ENCODE results near the gene FOLH1.
A peak's percentile ranks its signal among the peaks of the same experiment; 100 is the strongest.
"Not testable (repeated sequence)": the region's sequence is repeated elsewhere in the genome, so short reads cannot be mapped to it uniquely, and the experiment has no call there.

The FOLH1 gene

GRCh38 chr11:49208006-49208721, at the start of gene FOLH1:
FOLH1 (minus strand) TSS chr11:49208602; CDS start chr11:49208409, 193 bp downstream.
- DNase-seq = no peak

- DNase-seq = not testable (repeated sequence)
These were observed 46.7 kb upstream of the FOLH1 start for GRCh38 chr11:49255148-49255547.

- DNase-seq = not testable (repeated sequence)
These were observed 42.8 kb upstream of the FOLH1 start for GRCh38 chr11:49251212-49251611.

GRCh38 chr11:49250398-49251115, 42.2 kb upstream of the FOLH1 start:
- DNase-seq = not testable (repeated sequence)

GRCh38 chr11:49249363-49249762, 41.0 kb upstream of the FOLH1 start:
- not testable (repeated sequence) for DNase-seq

GRCh38 chr11:49233685-49234084, 25.3 kb upstream of the FOLH1 start:
- not testable (repeated sequence) for DNase-seq

- DNase-seq = not testable (repeated sequence)
These were observed 24.6 kb upstream of the FOLH1 start for GRCh38 chr11:49233019-49233418.

- not testable (repeated sequence) for DNase-seq
These were observed 23.3 kb upstream of the FOLH1 start for GRCh38 chr11:49231725-49232124.

GRCh38 chr11:49230534-49230933, 22.1 kb upstream of the FOLH1 start:
- DNase-seq = not testable (repeated sequence)

- not testable (repeated sequence) for DNase-seq
These were observed 21.6 kb upstream of the FOLH1 start for GRCh38 chr11:49230001-49230400.

GRCh38 chr11:49229136-49229535, 20.7 kb upstream of the FOLH1 start:
- not testable (repeated sequence) for DNase-seq

- DNase-seq = not testable (repeated sequence)
These were observed 16.9 kb upstream of the FOLH1 start for GRCh38 chr11:49225255-49225785.

GRCh38 chr11:49221112-49221511, 12.7 kb upstream of the FOLH1 start:
- DNase-seq = no peak

- no peak for DNase-seq
These were observed 4.7 kb upstream of the FOLH1 start for GRCh38 chr11:49213026-49213560.

GRCh38 chr11:49206999-49207398, 1.4 kb downstream of the FOLH1 start:
- DNase-seq = not testable (repeated sequence)

- DNase-seq = no peak
These were observed 6.0 kb downstream of the FOLH1 start for GRCh38 chr11:49202287-49202976.

GRCh38 chr11:49196775-49197174, 11.6 kb downstream of the FOLH1 start:
- DNase-seq = not testable (repeated sequence)

- not testable (repeated sequence) for DNase-seq
These were observed 12.4 kb downstream of the FOLH1 start for GRCh38 chr11:49196002-49196401.

GRCh38 chr11:49190287-49190686, 18.1 kb downstream of the FOLH1 start:
- not testable (repeated sequence) for DNase-seq

GRCh38 chr11:49186225-49186624, 22.2 kb downstream of the FOLH1 start:
- DNase-seq = not testable (repeated sequence)

GRCh38 chr11:49185597-49185996, 22.8 kb downstream of the FOLH1 start:
- not testable (repeated sequence) for DNase-seq

- not testable (repeated sequence) for DNase-seq
These were observed 23.6 kb downstream of the FOLH1 start for GRCh38 chr11:49184756-49185155.

- DNase-seq = peak; percentile 15
These were observed 30.5 kb downstream of the FOLH1 start for GRCh38 chr11:49177936-49178335.

All from NCI-H510A (cell line).